ENCODE measurements around the gene INSR. TPM values are rescaled to one million over a fixed set of nuclear protein-coding genes. Genes with fewer than 3 reads are reported as not detected.

INSR gene
- total RNA-seq, 1 donor from 2014 or later: 27.3 TPM

DNA sequence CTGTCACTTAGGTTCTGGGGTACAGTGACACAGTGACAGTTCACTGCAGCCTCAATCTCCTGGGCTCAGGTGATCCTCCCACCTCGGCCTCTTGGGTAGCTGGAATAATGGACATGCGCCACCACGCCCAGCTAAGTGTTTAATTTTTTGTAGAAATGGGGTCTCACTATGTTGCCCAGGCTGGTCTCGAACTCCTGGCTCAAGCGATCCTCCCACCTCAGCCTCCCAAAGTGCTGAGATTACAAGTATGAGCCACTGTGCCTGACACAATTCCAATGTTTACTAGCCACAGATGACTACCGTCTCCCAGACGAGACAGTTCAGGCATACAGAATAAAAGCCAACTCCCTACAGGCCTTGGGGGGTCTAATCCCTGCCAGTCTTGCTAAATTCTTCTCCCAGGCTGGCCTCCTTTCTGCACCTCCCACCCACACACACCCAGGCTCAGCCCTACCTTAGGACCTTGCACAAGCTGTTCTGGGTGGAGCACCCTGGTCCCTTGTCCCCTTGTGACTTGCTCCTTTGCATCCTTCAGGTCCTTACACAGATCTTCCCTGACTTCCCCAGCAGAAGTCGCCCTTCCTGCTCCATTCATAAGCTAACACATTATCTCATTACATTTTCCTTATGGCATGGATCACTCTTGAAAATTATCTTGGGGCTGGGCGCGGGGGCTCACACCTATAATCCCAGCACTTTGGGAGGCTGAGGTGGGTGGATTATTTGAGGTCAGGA lies 106.4 kb downstream of the INSR start:
- TF ChIP-seq, protein P1, sequence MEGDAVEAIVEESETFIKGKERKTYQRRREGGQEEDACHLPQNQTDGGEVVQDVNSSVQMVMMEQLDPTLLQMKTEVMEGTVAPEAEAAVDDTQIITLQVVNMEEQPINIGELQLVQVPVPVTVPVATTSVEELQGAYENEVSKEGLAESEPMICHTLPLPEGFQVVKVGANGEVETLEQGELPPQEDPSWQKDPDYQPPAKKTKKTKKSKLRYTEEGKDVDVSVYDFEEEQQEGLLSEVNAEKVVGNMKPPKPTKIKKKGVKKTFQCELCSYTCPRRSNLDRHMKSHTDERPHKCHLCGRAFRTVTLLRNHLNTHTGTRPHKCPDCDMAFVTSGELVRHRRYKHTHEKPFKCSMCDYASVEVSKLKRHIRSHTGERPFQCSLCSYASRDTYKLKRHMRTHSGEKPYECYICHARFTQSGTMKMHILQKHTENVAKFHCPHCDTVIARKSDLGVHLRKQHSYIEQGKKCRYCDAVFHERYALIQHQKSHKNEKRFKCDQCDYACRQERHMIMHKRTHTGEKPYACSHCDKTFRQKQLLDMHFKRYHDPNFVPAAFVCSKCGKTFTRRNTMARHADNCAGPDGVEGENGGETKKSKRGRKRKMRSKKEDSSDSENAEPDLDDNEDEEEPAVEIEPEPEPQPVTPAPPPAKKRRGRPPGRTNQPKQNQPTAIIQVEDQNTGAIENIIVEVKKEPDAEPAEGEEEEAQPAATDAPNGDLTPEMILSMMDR (IDR thresholded peaks at IDR 0.05): no peak
- Mint-ChIP-seq H3K4me1 (ENCODE audit: unreplicated experiment) (no peaks in the 10 kb centered on the region), H3K4me3 (ENCODE audit: unreplicated experiment) (no peak overlapping the region), H3K27me3 (ENCODE audit: unreplicated experiment) (peaks cover 6% of the 10 kb centered on the region), H3K36me3 (ENCODE audit: unreplicated experiment) (peaks cover 3% of the 10 kb centered on the region), H3K9me3 (ENCODE audit: unreplicated experiment) (no peaks in the 10 kb centered on the region), H3K27ac (ENCODE audit: unreplicated experiment) (no peak overlapping the region)
- DNase-seq (ENCODE audit: extremely low spot score, unreplicated experiment): no peak

DNA sequence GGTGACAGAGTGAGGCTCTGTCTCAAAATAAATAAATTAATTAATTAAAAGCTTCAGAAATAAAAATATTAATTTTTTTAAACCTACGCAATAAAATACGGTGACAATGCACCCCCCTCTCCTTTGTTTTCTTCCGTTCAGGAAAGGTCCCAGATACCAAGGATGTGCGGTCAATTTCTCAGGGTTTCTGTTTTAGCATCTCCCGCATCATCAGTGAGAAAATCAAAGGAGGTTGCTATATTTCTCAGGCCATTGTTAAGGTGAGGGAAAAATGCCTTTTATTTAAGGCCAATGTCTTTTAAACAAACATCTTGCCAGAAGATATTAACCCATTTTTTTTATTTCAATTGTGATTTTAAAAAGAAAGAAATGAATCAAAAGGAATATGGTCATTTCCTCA lies 111.7 kb downstream of the INSR start:
- Mint-ChIP-seq H3K27ac (ENCODE audit: unreplicated experiment) (no peak overlapping the region), H3K27me3 (ENCODE audit: unreplicated experiment) (no peaks in the 10 kb centered on the region), H3K36me3 (ENCODE audit: unreplicated experiment) (peaks cover 12% of the 10 kb centered on the region), H3K4me3 (ENCODE audit: unreplicated experiment) (no peak overlapping the region), H3K4me1 (ENCODE audit: unreplicated experiment) (peaks cover 5% of the 10 kb centered on the region), H3K9me3 (ENCODE audit: unreplicated experiment) (no peaks in the 10 kb centered on the region)
- TF ChIP-seq, protein P1 (IDR thresholded peaks at IDR 0.05): no peak
- DNase-seq (ENCODE audit: extremely low spot score, unreplicated experiment): no peak

DNA sequence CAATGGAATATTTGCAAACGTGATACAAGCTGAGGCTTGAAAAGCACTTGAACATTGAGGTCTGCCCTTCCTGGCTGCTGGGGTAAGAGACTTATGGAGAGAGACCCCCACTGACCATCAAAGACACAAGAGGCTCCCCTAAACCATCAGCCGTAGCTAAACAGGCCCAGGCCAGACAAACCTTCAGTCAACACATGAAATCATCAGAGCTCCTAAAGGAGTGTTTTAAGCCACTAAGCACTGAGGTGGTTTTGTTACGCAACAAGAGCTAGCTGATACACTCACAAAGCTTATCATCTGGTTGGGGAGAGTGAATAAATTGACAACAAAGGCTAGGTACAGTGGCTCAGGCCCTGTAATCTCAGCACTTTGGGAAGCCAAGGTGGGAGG lies 114.3 kb downstream of the INSR start:
- H3K27me3 Mint-ChIP-seq (ENCODE audit: unreplicated experiment): no peaks in the 10 kb centered on the region
- H3K36me3 Mint-ChIP-seq (ENCODE audit: unreplicated experiment): peaks cover 12% of the 10 kb centered on the region
- no peaks in the 10 kb centered on the region for H3K9me3 Mint-ChIP-seq (ENCODE audit: unreplicated experiment)
- H3K4me1 Mint-ChIP-seq (ENCODE audit: unreplicated experiment): peaks cover 5% of the 10 kb centered on the region
- no peak for DNase-seq (ENCODE audit: extremely low spot score, unreplicated experiment)
- TF ChIP-seq, protein P1 (IDR thresholded peaks at IDR 0.05): no peak
- H3K4me3 Mint-ChIP-seq (ENCODE audit: unreplicated experiment): no peak overlapping the region
- H3K27ac Mint-ChIP-seq (ENCODE audit: unreplicated experiment): no peak overlapping the region

DNA sequence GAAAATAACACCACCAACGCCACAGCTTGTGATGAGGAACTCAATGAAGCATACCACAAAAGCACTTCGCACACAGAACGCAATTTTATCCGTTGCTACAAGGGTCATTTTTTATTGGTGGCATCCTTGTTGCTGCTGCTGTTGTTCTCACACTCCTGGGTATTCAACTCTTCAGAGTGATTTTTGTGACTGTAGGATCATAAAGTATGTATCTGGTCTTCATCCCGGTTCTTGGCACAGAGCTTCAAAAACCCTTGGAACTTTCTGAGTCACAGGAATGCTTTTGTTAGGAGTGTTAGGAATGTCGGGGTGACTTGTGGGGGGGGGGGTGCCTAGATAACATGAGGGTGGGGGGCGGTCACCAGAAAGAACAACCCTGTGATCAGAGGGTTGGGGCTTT lies 116.3 kb downstream of the INSR start:
- H3K4me3 Mint-ChIP-seq (ENCODE audit: unreplicated experiment): no peak overlapping the region
- no peaks in the 10 kb centered on the region for H3K9me3 Mint-ChIP-seq (ENCODE audit: unreplicated experiment)
- peaks cover 5% of the 10 kb centered on the region for H3K4me1 Mint-ChIP-seq (ENCODE audit: unreplicated experiment)
- no peak overlapping the region for H3K27ac Mint-ChIP-seq (ENCODE audit: unreplicated experiment)
- H3K36me3 Mint-ChIP-seq (ENCODE audit: unreplicated experiment): peaks cover 13% of the 10 kb centered on the region
- no peak for DNase-seq (ENCODE audit: extremely low spot score, unreplicated experiment)
- no peaks in the 10 kb centered on the region for H3K27me3 Mint-ChIP-seq (ENCODE audit: unreplicated experiment)
- TF ChIP-seq, protein P1 (IDR thresholded peaks at IDR 0.05): no peak

DNA sequence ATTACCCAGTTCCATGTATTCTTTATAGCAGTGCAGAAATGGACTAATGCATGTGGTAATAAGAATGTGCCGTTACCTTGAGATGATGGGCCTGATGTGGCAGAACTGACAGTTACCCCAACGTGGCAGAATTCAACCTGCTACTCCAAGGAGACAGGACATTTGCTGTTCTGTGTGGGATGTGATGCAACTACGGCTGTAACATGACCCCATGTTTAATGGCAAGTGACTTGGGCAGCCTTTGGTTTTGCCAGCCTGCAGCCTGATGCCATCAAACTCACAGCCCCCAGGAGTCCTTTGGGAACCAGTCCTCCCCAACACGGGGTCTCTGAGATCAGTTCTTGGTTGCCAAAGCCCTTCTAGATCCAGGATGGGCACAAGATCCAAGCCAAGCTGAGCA lies 117.4 kb downstream of the INSR start:
- TF ChIP-seq, protein P1 (IDR thresholded peaks at IDR 0.05): no peak
- no peak overlapping the region for H3K4me3 Mint-ChIP-seq (ENCODE audit: unreplicated experiment)
- peaks cover 10% of the 10 kb centered on the region for H3K36me3 Mint-ChIP-seq (ENCODE audit: unreplicated experiment)
- no peak for DNase-seq (ENCODE audit: extremely low spot score, unreplicated experiment)
- H3K27me3 Mint-ChIP-seq (ENCODE audit: unreplicated experiment): no peaks in the 10 kb centered on the region
- H3K4me1 Mint-ChIP-seq (ENCODE audit: unreplicated experiment): peaks cover 5% of the 10 kb centered on the region
- no peak overlapping the region for H3K27ac Mint-ChIP-seq (ENCODE audit: unreplicated experiment)
- H3K9me3 Mint-ChIP-seq (ENCODE audit: unreplicated experiment): no peaks in the 10 kb centered on the region

Measured in osteocyte (in vitro differentiated cells).